Activated CD4-positive, alpha-beta T cell treated with anti-CD3 and anti-CD28 coated beads for 24 hours (primary cell): ENCODE results near the gene CABLES2.

ENCODE experiments used
- DNase-seq, 2 donors: peaks; one replicate each; pipeline ENCODE4 v3.0.0-alpha.2; 2020; ENCODE audit warnings: low read depth in 2 of 2

The CABLES2 gene

GRCh38 chr20:62407221-62407992 is at the start of gene CABLES2:
CABLES2 (minus strand) TSS chr20:62407285; CDS start chr20:62407276, 9 bp downstream.
- DNase-seq: peak; percentile 79

DNA sequence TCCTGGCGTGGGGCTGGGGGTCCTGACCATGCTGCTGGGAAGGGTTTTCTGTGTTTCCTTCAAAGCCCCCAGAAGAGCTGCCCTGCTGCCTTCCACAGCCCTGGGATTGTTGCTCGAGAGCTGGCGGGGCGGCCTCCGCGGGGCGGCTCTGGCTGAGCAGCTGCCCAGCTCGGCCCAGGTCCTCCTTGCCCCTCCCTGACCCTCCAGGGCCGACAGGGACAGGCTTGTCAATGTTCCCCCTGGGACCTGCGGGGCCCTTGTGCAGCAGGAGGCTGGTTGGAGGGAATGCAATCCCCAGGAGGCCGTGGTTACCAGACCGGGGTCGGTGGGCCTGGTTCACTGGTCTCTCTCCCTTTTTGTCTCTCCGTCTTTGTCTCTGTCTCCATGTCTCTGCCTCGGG is 48.8 kb upstream of the CABLES2 start:
- DNase-seq: no peak

DNA sequence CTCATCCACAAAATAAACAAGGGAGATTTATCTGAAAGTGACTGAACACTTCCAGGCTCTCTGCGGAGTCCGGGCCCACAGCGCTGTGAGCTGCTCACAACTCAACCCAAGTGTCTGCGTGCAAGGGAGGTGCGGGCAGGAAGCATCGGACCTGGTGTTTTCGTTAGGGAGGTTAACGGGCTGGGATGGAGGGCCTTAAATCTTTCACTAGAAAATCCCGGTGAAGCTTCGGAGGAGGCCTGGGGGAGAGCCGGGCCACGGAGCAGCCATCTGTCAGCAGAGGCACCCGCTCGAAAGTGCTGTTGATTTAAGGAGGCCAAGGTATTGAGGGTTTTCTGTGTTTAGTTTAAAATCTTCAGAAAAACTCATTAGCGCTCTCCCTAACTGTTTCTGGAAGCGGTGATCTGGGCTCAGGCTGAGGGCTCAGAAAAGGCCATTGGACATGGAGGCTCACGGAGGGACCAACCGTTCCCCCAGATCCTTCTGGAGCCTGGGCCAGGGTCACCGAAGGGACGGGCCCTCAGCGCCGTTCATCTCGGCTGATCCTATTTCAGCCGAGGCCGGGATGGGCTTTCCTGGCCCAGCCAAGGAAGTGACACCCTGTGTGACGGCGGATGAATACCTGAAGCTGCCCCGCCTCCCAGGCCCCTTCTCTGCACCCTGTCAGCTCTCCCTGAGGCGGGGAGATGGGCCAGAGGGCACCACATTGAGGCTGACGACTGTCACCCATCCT is 48.0 kb upstream of the CABLES2 start:
- no peak for DNase-seq

- DNase-seq: no peak
Observed at GRCh38 chr20:62453186-62453808, 46.2 kb upstream of the CABLES2 start.

DNA sequence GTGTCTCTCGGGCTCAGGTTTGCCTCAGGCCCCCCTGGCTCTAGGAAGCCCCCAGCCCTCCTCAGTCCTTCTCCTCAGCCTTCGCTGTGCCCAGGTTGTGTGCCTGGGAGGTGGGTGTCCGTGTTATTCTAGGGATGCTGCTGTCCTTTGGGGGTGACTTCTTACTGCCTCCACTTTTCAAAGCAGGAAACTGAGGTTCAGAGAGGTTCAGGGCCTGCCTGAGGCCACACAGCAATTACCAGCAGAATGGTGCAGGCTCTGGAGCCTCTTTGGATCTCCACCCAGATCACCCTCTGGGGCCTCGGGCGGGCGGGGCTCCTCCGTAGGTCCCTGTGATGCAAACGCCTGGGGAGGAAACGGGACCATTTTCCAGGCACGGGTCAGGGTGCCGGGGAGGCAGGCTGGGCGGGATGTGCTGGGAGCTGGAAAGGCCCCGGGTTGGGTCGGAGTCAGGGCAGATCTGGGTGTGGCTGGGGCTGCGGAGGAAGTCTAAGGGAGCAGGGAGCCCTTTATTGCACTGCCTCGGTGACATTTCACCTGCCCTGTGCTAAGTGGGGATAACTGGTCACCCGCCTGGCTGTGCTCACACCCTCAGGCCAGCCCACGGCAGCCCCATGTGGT is 45.5 kb upstream of the CABLES2 start:
- no peak for DNase-seq

DNA sequence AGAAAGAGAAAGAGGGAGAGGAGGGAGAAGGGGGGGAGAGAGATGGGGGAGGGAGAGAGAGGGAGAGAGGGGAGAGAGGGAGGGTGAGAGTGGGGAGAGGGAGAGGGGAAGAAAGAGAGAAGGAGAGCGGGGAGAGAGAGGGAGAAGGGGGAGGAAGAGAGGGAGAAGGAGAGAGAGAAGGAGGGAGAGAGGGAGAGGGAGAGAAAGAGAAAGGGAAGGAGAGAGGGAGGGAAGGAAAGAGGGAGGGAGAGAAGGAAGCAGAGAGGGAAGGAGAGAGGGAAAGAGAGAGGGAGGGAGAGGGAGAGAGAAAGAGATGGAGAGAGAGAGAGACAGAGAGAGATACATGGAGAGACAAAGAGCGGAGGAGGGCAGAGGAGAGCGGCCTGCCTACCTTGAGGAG is 44.9 kb upstream of the CABLES2 start:
- DNase-seq: no peak

DNA sequence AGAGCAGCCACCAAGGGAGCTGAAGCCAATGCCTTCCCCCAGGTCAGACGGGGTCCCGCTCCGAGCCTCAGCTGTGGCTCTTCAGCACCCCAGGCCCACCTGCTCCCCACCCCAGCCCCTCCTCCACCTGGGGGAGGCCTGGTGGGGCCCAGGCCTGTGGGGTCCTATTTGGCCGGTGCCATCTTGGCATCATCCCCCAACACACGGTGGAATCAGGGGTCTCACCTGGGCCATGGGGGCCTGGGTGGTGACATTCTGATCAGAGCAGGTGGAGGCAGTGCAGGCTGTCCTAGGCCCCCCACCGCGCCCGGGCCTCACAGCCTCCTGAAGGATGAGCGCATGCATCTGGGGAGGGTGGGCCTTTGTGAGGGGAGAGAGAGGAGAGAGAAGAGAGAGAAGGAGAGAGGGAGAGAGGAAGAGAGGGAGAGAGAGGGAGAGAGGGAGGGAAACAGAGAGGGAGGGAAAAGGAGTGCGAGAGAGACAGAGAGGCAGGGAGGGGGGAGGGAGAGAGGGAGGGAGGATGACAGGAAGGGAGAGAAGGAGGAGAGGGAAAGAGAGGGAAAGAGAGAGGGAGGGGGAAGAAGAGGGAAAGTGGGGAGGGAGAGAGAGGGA is 44.2 kb upstream of the CABLES2 start:
- no peak for DNase-seq

DNA sequence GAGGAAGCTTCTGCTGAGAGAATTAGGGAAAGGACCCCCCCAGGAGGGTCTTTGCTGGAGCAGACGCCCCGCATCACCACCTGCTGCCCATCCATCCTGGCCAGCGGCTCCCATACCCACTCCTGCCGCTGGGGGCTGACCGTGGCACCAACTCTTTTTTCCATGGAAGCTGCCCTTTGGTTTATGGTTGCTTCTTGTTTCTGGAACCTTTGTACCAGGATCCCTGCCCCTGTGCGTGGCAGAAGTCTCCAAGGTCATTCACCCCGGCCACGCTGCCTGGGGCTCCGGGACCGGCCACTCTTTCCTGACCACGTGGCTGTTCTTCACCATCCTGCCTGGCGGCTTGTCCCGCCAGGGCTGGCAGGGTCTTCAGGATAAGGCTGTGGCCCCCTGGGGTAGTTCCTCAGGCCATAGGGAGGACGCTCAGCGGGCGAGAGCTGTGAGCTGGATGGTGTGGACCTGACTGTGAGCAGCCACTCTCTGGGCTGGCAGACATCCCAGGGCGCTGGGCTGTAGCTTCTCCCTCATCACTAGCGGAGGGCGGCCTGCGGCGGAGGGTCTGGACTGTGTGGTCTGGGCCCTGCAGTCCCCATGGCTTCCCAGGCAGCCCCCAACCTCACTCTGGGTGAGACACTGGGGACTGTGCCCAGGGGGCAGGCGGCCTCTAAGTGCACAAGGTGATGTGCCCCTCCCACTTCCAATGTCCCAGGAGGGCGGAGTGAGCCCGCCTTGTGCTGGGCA is 43.0 kb upstream of the CABLES2 start:
- no peak for DNase-seq

DNA sequence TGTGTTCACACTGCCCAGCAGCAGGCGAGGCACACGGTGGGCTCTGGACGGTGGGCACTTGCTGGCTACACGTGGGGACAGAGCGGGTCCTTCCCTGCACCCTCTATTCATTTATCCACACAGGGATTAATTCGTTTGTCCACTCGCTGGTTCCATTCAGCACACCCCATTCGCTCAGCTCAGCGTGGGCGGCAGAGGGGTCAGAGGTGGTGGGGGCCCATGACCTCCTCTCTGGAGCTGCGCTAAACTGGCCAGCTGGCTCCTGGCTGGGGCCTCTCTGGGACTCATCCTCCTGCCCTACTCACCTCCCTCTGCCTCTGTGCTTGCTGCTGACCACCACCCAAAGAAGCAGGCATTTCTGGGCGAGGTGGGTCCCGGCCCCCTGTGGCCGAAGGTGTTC is 41.7 kb upstream of the CABLES2 start:
- DNase-seq: no peak

- no peak for DNase-seq
Observed at GRCh38 chr20:62448038-62448437, 41.0 kb upstream of the CABLES2 start.

DNA sequence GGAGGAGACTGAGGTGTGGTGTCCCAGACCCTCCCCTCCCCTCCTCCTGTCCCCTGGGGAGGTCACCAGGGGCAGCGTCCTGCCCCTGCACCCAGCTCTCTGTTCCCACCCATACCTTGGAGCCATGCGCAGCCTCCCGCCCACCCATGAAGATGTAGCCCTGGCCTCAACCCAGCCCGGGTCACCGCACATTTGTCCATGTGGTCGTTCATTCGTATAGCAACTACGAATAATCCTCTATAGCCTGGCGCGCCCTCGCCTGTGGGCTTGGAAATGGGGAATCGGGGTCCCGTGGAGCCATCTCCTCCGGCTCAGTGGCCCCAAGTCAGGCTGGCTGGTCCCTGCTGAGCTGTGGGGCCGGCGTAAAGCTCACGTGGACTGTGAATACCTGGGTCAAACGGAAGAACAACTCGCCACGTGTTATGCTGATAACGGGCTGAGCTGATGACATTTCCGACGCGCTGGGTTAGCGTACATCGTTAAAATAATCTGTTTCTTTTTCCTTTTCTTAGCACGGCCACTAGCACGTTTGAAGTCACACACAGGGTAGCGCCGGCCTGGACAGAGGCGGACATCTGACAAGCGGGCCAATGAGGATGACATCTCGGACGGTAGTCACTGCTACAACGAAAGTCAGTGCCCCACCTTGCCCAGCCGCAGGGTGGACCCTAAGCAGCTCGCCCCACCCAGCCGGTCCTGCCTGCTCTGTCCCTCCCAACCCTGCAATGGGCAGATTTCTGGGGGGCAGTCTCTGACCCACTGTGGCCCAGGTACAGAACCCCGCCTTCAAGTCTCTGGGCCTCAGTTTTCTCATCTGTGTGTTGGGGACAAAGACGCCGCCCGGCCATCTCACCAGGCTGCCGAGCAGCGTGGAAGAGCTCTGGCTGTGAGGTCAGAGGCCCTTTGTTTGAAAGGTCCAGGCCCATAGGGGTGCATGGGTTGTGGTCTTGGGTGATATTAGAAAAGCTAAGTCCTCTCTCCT is 40.1 kb upstream of the CABLES2 start:
- no peak for DNase-seq

DNA sequence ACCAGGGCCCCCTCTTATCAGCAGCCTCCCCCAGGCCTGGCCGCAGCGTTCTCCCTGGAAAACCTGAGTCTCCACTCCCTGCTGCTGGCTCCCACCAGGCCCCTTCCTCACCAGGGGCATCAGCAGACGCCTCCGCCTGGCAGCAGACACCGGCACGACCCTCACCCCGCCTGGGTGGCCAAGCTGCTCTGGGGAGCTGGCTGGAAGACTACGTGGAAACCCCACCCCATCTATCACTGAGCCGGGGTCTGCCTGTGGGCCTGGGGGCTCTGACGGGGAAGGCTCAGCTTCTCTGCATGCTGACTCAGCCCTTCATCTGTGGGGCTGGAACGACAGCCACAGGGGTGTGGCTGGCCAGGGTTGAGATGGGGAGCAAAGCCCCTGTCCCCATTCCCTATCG is 39.4 kb upstream of the CABLES2 start:
- no peak for DNase-seq

DNA sequence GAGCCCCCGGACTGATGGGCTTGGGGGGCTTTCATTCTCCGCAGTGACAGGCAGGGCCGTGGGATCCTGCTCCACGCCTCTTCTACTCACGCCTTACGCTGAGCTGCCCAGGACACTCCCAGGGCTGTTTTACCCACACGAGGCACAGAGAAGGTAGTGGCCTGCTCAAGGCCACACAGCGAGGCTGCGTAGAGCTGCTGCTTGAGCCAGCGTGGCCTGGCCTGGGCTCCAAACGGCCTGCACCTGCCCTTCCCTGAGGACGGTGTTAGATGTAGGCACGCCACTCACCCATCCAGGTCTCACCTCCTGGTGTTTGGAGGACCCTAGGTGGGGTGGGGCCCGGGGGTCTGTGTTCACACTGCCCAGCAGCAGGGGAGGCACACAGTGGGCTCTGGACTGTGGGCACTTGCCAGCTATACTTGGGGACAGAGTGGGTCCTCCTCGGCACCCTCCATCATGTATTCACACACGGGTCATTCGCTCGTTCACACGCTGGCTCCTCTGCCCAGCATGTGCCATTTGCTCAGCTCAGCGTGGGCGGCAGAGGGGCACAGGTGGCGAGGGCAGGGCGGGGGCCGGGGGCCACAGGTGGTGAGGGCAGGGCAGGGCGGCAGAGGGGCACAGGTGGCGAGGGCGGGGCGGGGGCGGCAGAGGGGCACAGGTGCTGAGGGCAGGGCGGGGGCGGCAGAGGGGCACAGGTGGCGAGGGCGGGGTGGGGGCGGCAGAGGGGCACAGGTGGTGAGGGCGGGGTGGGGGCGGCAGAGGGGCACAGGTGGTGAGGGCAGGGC is 38.7 kb upstream of the CABLES2 start:
- no peak for DNase-seq

- no peak for DNase-seq
Observed at GRCh38 chr20:62444286-62444685, 37.2 kb upstream of the CABLES2 start.

- no peak for DNase-seq
Observed at GRCh38 chr20:62441987-62442539, 35.0 kb upstream of the CABLES2 start.

DNA sequence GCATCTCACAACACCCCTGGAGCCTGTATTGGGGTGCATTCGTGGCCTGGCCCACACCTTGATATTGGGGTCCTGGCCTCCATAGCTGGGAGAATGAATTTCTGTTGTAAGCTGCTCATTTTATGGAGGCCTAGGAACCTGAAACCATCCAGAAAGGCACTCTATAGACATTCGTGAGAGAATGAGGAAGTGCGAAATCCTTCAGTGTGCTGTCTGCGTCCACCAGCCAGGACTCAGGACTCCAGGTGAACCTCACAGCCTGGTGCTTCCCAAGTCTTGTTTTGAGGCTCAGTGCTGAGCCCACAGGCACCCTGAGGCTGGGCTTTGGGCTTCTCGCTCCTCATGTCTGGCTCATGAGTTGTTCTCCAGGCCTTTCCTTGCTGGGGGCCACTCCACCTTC is 32.1 kb upstream of the CABLES2 start:
- DNase-seq: no peak

DNA sequence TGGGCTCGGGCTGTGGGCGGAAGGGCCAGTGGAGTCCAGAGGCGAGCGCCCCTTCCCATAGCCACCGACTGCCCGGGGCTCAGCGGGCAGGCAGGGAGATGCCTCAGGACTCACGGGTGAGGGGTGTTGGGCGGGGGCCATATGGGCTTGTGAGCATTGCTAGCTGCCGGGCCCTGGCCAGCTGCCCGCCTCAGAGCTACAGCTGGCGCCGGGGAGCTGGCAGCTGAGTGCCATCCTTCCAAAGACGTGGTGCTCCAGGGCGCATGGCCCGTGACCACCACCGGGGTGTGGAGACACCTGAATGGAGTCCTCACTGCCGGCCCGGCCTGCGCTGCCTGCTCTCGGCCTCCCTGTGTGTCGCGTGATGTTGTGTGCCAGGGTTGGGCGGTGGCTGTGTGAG is 30.8 kb upstream of the CABLES2 start:
- DNase-seq: no peak

DNA sequence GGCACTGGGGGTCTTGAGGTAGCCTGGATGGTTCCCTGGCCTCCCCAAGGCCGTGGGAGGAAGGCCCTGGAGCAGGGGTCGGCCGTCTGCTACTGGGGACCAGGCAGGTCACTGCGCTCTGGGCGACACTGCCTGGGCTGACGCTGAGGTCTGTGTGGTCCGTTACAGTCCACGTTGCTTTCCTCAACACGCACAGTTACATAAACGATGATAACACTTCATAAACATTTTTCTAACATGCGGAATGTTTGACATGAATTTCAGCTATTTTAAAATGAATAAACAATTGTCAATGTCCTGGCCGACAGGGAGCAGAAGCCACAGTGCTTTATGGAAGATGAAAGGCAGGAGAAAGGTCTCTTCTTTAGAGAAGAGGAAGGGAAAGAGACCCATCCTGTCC is 30.4 kb upstream of the CABLES2 start:
- DNase-seq: no peak

- DNase-seq: no peak
Observed at GRCh38 chr20:62436692-62437091, 29.6 kb upstream of the CABLES2 start.
